Natural killer cell treated with Interleukin-12 subunit alpha and Interleukin-12 subunit beta and Interleukin-15 and Interleukin-18, amount 100 ng/mL, for 72 hours (primary cell): ENCODE measurements around the gene NDUFAF7. TPM values are rescaled to one million over a fixed set of nuclear protein-coding genes. Genes with fewer than 3 reads are reported as not detected.
"Not testable (repeated sequence)": the region's sequence is repeated elsewhere in the genome, so short reads cannot be mapped to it uniquely, and the experiment has no call there.

Source experiments
- ATAC-seq, 2 donors: fragments of 150-1000 bp; cut with Tn5 transposase in 1 of 2; sonication (Bioruptor Pico), chemical (Tn5 transposase) in 1 of 2; 2 replicates each; pipeline ENCODE4 v1.10.0; 2021
- DNase-seq: peaks from one replicate; pipeline ENCODE4 v3.0.0; 2022; ENCODE audit warnings: low spot score
- H3K27ac Mint-ChIP-seq, 2 donors: 1 replicate in 1 of 2; 2 replicates in 1 of 2; pipeline ENCODE4 v1.8.0; 2022; ENCODE audit warnings: mixed read lengths in 2 of 2, mild to moderate bottlenecking in 1 of 2, moderate library complexity in 1 of 2
- H3K27me3 Mint-ChIP-seq, 2 donors: 1 replicate in 1 of 2; 2 replicates in 1 of 2; pipeline ENCODE4 v1.8.0; 2022; ENCODE audit warnings: mixed read lengths in 2 of 2
- H3K36me3 Mint-ChIP-seq: one replicate; pipeline ENCODE4 v1.8.0; 2022; ENCODE audit warnings: mixed read lengths
- H3K4me1 Mint-ChIP-seq, 2 donors: 1 replicate in 1 of 2; 2 replicates in 1 of 2; pipeline ENCODE4 v1.8.0; 2022; ENCODE audit warnings: low read depth in 2 of 2, mixed read lengths in 2 of 2, mild to moderate bottlenecking in 1 of 2
- H3K4me3 Mint-ChIP-seq: one replicate; pipeline ENCODE4 v1.8.0; 2022; ENCODE audit warnings: mixed read lengths
- H3K9me3 Mint-ChIP-seq: 2 replicates; pipeline ENCODE4 v1.8.0; 2022; ENCODE audit warnings: mixed read lengths
- total RNA-seq, 2 donors: library from RNA; stranded (reverse); gene quantifications; one replicate each; pipeline ENCODE4 v1.2.3, GENCODE V29; 2022

Gene NDUFAF7
- 10 to 100 TPM; 20.5 to 24.3 TPM for total RNA-seq

DNA sequence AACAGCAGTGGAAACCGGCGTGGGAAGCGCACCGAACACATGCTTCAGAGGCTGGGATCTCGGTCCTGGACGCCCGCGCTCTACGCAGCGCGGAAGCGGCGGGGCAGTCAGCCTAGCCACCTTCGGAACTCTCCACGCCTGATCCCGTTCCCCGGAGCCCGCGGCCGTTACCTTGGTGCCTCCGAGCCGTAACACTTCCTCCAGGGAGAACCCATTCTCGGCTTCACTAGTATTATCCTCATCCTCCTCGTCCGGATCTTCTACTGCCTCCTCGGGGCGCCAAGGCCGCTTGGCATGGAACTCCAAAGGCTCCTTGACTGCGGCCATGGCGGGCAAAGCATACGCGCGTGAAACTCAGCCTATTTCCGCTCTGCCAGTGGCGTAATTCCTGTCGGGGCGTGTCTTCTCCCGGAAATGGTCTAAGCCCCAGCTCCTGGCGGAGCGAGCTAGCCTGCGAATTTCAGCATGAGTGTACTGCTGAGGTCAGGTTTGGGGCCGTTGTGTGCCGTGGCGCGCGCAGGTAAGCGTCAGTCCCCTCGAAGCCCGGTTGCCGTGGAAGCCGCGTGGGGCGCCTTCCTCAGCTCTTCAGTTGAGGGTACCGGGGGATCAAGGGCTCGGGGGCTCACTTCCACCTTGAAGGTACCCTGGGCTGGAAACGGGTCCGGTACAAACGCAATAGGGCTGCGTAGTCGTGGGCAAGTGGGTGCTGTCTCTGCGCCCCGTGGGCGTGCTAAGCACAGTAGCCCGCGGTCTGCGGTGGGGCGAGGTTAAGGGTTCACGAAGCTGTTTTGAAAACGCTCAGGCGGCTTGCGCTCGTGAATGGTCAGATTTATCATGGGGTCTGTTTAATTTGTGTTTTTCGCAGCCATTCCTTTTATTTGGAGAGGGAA is at the start of gene NDUFAF7, which contains the start of gene CEBPZ:
Gene NDUFAF7, plus strand, starts transcription at position 418 of the 890 bp plus-strand sequence. Its CDS starts 48 bp downstream, at position 466.
Gene CEBPZ, minus strand, starts transcription at position 356 of the 890 bp plus-strand sequence. Its CDS starts 29 bp downstream, at position 327.
- Mint-ChIP-seq H3K27me3 (no peaks in the 10 kb centered on the region), H3K4me3 (no peak within 1 kb of the TSS), H3K36me3 (peaks cover 13% of the 10 kb centered on the region), H3K9me3 (no peaks in the 10 kb centered on the region), H3K4me1 (peaks cover 12 to 22% of the 10 kb centered on the region in 2 donors), H3K27ac (no peak within 1 kb of the TSS)
- ATAC-seq (peak; percentile 97 to 98), DNase-seq (peak; percentile 92)

GRCh38 chr2:37181726-37182684 is 49.5 kb upstream of the NDUFAF7 start:
- H3K36me3 Mint-ChIP-seq = no peaks in the 10 kb centered on the region
- H3K27me3 Mint-ChIP-seq = peaks cover 18 to 20% of the 10 kb centered on the region in 2 donors
- no peak overlapping the region for H3K4me3 Mint-ChIP-seq
- H3K4me1 Mint-ChIP-seq = no peaks in the 10 kb centered on the region
- no peak for ATAC-seq
- no peak for DNase-seq
- no peaks in the 10 kb centered on the region for H3K9me3 Mint-ChIP-seq
- no peak overlapping the region for H3K27ac Mint-ChIP-seq

DNA sequence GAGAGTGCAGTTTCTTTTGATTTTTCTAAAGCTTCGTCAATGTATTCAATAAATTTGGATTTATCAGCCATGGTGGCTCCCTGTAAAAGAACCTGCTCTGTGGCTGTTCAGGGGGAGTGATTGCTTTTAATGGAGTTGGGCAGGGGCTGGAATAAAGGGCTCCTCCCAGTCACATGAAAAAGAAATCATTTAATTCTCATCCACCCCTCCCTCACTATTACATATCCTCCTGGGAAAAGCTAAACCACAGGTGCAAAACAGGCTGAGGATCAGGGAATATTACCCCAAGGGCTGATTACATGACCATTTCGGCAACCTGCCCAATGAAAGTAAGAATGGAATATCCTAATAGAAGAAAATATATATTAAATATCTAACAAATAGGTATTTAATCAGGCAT is 42.9 kb upstream of the NDUFAF7 start, which contains the start of gene SULT6B1:
Gene SULT6B1, minus strand, starts transcription at position 101 of the 400 bp plus-strand sequence. Its CDS starts 30 bp downstream, at position 71.
- no peaks in the 10 kb centered on the region for H3K36me3 Mint-ChIP-seq
- ATAC-seq (no peak), DNase-seq (no peak)
- H3K27me3 Mint-ChIP-seq = peaks cover 5 to 7% of the 10 kb centered on the region in 2 donors
- H3K27ac Mint-ChIP-seq = no peak within 1 kb of the TSS
- H3K4me1 Mint-ChIP-seq = peaks cover 6 to 7% of the 10 kb centered on the region in 2 donors
- H3K4me3 Mint-ChIP-seq = no peak within 1 kb of the TSS
- H3K9me3 Mint-ChIP-seq = no peaks in the 10 kb centered on the region

- Mint-ChIP-seq H3K27me3 (peaks cover 5 to 7% of the 10 kb centered on the region in 2 donors), H3K36me3 (no peaks in the 10 kb centered on the region), H3K27ac (peak overlapping the region; percentile 42 to 52), H3K9me3 (no peaks in the 10 kb centered on the region), H3K4me1 (peaks cover 6 to 7% of the 10 kb centered on the region in 2 donors), H3K4me3 (peak overlapping the region; percentile 48)
- ATAC-seq (peak; percentile 61 to 82), DNase-seq (no peak)
Measured at GRCh38 chr2:37189452-37190153, 41.9 kb upstream of the NDUFAF7 start.

GRCh38 chr2:37190290-37190689 is 41.2 kb upstream of the NDUFAF7 start:
- H3K27ac Mint-ChIP-seq = peak overlapping the region; percentile 42 to 52
- no peaks in the 10 kb centered on the region for H3K9me3 Mint-ChIP-seq
- H3K4me3 Mint-ChIP-seq = peak overlapping the region; percentile 48
- DNase-seq (no peak), ATAC-seq (peak in 1 of 2 donors; percentile 41)
- peaks cover 6 to 7% of the 10 kb centered on the region in 2 donors for H3K4me1 Mint-ChIP-seq
- no peaks in the 10 kb centered on the region for H3K36me3 Mint-ChIP-seq
- peaks cover 5 to 7% of the 10 kb centered on the region in 2 donors for H3K27me3 Mint-ChIP-seq

- Mint-ChIP-seq H3K9me3 (no peaks in the 10 kb centered on the region), H3K4me1 (peaks cover 9% of the 10 kb centered on the region in 2 donors), H3K27ac (no peak overlapping the region), H3K27me3 (peaks cover 5 to 7% of the 10 kb centered on the region in 2 donors), H3K4me3 (no peak overlapping the region), H3K36me3 (no peaks in the 10 kb centered on the region)
- ATAC-seq (no peak), DNase-seq (no peak)
Measured at GRCh38 chr2:37191253-37191652, 40.2 kb upstream of the NDUFAF7 start.

- DNase-seq = no peak
- Mint-ChIP-seq H3K4me1 (peaks cover 12% of the 10 kb centered on the region in 2 donors), H3K4me3 (no peak overlapping the region), H3K9me3 (no peaks in the 10 kb centered on the region), H3K27me3 (peaks cover 5 to 7% of the 10 kb centered on the region in 2 donors), H3K36me3 (no peaks in the 10 kb centered on the region), H3K27ac (no peak overlapping the region)
- ATAC-seq = no peak
Measured at GRCh38 chr2:37191747-37192146, 39.7 kb upstream of the NDUFAF7 start.

DNA sequence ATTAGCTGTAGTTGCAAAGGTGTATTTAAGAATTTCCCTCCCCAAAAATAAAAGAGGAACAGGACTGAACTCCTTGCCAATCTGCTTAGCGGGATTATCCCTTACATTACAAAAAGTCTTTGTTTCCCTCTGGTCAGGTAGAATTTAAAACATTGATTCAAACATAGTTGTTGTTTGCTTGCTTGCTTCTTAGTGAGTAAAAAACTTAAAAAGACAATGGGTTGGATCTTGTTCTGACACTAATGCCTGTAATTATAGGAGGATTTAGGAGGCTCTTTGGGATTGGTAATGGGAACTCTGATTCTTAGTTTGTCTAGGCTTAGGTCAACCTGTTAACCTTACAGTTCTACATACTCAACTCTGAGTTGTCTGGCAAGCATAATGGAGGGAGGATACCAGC is 38.9 kb upstream of the NDUFAF7 start:
- Mint-ChIP-seq H3K9me3 (no peaks in the 10 kb centered on the region), H3K36me3 (no peaks in the 10 kb centered on the region), H3K4me3 (no peak overlapping the region), H3K27me3 (peaks cover 5 to 7% of the 10 kb centered on the region in 2 donors), H3K27ac (no peak overlapping the region), H3K4me1 (peaks cover 18 to 19% of the 10 kb centered on the region in 2 donors)
- ATAC-seq (no peak), DNase-seq (no peak)

DNA sequence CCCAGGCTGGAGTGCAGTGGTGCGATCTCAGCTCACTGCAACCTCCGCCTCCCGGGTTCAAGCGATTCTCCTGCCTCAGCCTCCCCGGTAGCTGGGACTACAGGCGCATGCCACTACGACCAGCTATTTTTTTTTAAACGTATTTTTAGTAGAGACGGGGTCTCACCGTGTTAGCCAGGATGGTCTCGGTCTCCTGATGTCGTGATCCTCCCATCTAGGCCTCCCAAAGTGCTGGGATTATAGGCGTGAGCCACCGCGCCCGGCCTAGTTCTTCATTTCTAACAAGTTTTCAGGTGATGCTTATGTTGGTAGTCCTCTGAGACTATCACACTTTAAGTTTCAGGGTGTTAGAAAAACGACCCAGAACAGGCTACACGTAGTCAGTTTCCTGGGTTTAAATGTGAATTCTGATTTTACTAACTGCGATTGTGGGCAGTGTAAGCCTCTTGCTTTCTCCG is 35.6 kb upstream of the NDUFAF7 start:
- DNase-seq, ATAC-seq, H3K27me3 Mint-ChIP-seq, H3K9me3 Mint-ChIP-seq, H3K36me3 Mint-ChIP-seq: not testable (repeated sequence)
- peak overlapping the region; percentile 94 for H3K4me3 Mint-ChIP-seq
- H3K4me1 Mint-ChIP-seq = peaks cover 15 to 16% of the 10 kb centered on the region in 2 donors
- peak overlapping the region; percentile 97 to 99 for H3K27ac Mint-ChIP-seq

- Mint-ChIP-seq H3K9me3 (no peaks in the 10 kb centered on the region), H3K36me3 (peaks cover 2% of the 10 kb centered on the region), H3K4me1 (peaks cover 15 to 22% of the 10 kb centered on the region in 2 donors), H3K27ac (peak within 1 kb of the TSS; percentile 97 to 99), H3K27me3 (no peaks in the 10 kb centered on the region), H3K4me3 (peak within 1 kb of the TSS; percentile 94)
- ATAC-seq = peak; percentile 90 to 93
- DNase-seq = peak; percentile 89
Measured at GRCh38 chr2:37196320-37197195, 34.9 kb upstream of the NDUFAF7 start, which contains the start of gene CEBPZOS. Gene CEBPZOS, plus strand, starts transcription at chr2:37196496. Its CDS starts 3,209 bp downstream, at chr2:37199705.

- Mint-ChIP-seq H3K27me3 (no peaks in the 10 kb centered on the region), H3K4me1 (peaks cover 25 to 33% of the 10 kb centered on the region in 2 donors), H3K4me3 (no peak overlapping the region), H3K36me3 (peaks cover 10% of the 10 kb centered on the region), H3K27ac (no peak overlapping the region), H3K9me3 (no peaks in the 10 kb centered on the region)
- DNase-seq (no peak), ATAC-seq (no peak)
Measured at GRCh38 chr2:37198681-37199065, 32.8 kb upstream of the NDUFAF7 start.

DNA sequence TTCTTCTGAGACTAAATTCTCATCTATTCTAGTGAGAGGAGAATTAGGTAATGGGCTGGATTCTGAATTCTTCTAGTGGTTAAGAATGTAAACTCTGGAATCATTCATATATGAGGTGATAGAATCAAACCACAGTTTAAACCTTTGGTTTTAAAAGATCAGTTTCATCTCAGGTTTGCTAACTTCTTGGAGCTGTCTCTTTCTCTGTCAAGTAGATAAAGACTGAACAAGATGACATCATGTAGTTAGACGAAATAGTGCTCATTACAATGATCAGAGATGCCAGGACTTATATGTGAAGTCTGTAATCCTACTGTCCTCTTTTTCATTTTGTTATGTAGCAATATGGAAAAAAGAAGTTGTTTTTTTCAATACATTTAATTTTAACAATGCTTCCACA is 30.2 kb upstream of the NDUFAF7 start:
- peak overlapping the region; percentile 76 to 89 for H3K27ac Mint-ChIP-seq
- peaks cover 32% of the 10 kb centered on the region for H3K36me3 Mint-ChIP-seq
- peak overlapping the region; percentile 49 for H3K4me3 Mint-ChIP-seq
- H3K4me1 Mint-ChIP-seq = peaks cover 30 to 35% of the 10 kb centered on the region in 2 donors
- H3K9me3 Mint-ChIP-seq = no peaks in the 10 kb centered on the region
- DNase-seq = no peak
- no peak for ATAC-seq
- H3K27me3 Mint-ChIP-seq = no peaks in the 10 kb centered on the region
